Pancreas (tissue), 10 donors: ENCODE measurements around the gene TTC23. TPM values are rescaled to one million over a fixed set of nuclear protein-coding genes. Genes with fewer than 3 reads are reported as not detected.

ENCODE experiments used
- ATAC-seq, 4 donors: fragments of 200-7000 bp; cut with Tn5 transposase; one replicate each; pipeline versions ENCODE4 v1.8.0 to v1.9.1; 2020; ENCODE audit warnings: mild to moderate bottlenecking in 4 of 4, moderate library complexity in 4 of 4
- DNase-seq, 6 donors: peaks; one replicate each; pipeline ENCODE4 v3.0.0-alpha.2; 2020
- FAIRE-seq: peaks from 2 replicates; lab custom pipeline; 2012; peaks lifted over from hg19 to GRCh38; lab: Jason Lieb, UNC
- H3K27ac ChIP-seq, 4 donors: fragments of 200-600 bp; sonication (generic); 1 replicate in 3 of 4; 2 replicates in 1 of 4; pipeline versions ENCODE4 v1.5.0 to v1.8.0; 2020
- H3K27me3 ChIP-seq, 4 donors: fragments of 200-600 bp; one replicate each; pipeline ENCODE4 v1.8.0; 2021
- H3K36me3 ChIP-seq, 3 donors: fragments of 200-600 bp; sonication (generic) in 1 of 3; one replicate each; pipeline versions ENCODE4 v1.5.0 to v1.8.0; 2020 to 2021
- H3K4me1 ChIP-seq, 3 donors: fragments of 200-600 bp; one replicate each; pipeline ENCODE4 v1.8.0; 2021
- H3K4me3 ChIP-seq, 4 donors: fragments of 200-600 bp; sonication (generic) in 2 of 4; one replicate each; pipeline versions ENCODE4 v1.5.0 to v1.8.0; 2020 to 2021
- H3K9me3 ChIP-seq, 4 donors: fragments of 200-600 bp; one replicate each; pipeline ENCODE4 v1.8.0; 2021
- WGBS, 2 donors: extraction: QIAGEN DNeasy Blood & Tissue Kit; methylation state at CpG; one replicate each; pipeline ENCODE4 v1.1.7; 2013; 5-methylcytosine and 5-hydroxymethylcytosine counted together
- intact Hi-C, 3 donors: fragments of 100-400 bp; cut with DNase I; formaldehyde crosslinking; loops; one replicate each; pipeline versions ENCODE4 v1.11.1 to v1.14.2; 2022
- polyA plus RNA-seq, 2 donors: library from polyadenylated mRNA; stranded (reverse); fragments of 200-250 nt; gene quantifications; one replicate each; pipeline ENCODE4 v1.2.3, GENCODE V29; 2013
- total RNA-seq, 6 donors: library from RNA; stranded (reverse); fragmentation: NEBNext Ultra II Directional in 4 of 6; extraction: Animal tissue kit (Norgen Biotek cat#: 25700) in 4 of 6; gene quantifications; one replicate each; pipeline versions ENCODE4 v1.2.1 to v1.2.4, GENCODE V29; 2021 to 2023
- TF ChIP-seq, protein P1 (sequence below), 4 donors: fragments of 200-600 bp; sonication (generic) in 3 of 4; IDR thresholded peaks; one replicate each; pipeline versions ENCODE4 v1.5.0 to v1.8.0; 2021; ENCODE audit warnings: antibody characterized with exemption in 4 of 4
- donor health status: healthy with polysubstance abuse.
- donor health status: DM: no; HTN: no; CAD: no; lungs with moderate emphysema.
- donor health status: DM: no; HTN: no; CAD: no.
- donor health status: control.
- donor health status: control.
- donor health status: Bipolar disorder and iron deficiency.
- donor health status: DM: yes; HTN: yes; CAD: no.
- donor health status: DM: no; HTN: no; CAD: no.
- donor health status: DM: no; HTN: no; CAD: no.
- donor health status: DM: yes; HTN: yes; CAD: no.

TTC23 gene
- total and polyA plus RNA-seq, 8 donors: 5.5 to 13.5 (median 7.8) TPM

DNA sequence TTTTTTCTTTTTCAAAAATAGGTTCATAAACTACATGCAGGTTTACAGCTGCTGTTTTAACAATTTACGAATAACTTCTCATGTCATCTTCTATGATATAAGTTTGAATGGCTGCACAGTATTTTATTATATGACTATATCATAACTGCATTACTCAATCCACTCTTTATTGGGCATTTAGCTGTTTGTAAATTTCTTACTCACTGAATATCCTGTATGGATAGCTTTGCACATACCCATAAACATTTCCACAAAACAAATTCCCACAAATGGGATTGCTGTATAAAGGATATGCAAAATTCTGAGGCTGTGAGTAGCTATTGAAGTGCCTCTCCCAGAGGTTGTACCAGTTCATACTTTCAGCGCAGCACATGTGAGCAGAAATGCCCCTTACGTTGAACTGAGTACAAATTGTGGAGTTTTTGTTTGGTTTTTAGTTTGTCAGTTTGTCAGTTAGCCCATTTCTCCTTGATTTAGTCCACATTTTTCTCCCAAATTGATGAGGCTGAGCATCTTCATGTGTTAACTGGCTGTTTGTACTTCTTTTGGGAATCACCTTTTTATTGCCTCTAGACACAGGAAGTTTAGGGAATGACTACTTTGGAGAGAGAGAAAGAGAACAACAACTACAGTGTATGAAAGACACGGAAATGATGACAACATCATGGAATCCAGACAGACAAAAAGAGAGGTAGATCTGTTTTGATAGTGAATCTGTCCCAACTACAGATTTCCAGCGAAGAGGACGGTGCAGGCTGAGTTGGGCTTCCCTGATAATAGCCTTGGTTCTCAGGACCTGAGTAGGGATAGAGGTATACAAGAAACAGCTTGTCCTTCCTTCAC, 24.8 kb downstream of the TTC23 start:
- H3K27ac ChIP-seq: no peak overlapping the region
- H3K9me3 ChIP-seq: no peaks in the 10 kb centered on the region
- DNase-seq (no peak), ATAC-seq (no peak), FAIRE-seq (no peak)
- 93 to 95% methylated on average over 6 of the region's 6 CpGs for WGBS, 2 donors
- intact Hi-C loops: no loop called here
- peaks cover 0 to 27% (median 4%) of the 10 kb centered on the region in 3 donors for H3K36me3 ChIP-seq
- TF ChIP-seq, protein P1, sequence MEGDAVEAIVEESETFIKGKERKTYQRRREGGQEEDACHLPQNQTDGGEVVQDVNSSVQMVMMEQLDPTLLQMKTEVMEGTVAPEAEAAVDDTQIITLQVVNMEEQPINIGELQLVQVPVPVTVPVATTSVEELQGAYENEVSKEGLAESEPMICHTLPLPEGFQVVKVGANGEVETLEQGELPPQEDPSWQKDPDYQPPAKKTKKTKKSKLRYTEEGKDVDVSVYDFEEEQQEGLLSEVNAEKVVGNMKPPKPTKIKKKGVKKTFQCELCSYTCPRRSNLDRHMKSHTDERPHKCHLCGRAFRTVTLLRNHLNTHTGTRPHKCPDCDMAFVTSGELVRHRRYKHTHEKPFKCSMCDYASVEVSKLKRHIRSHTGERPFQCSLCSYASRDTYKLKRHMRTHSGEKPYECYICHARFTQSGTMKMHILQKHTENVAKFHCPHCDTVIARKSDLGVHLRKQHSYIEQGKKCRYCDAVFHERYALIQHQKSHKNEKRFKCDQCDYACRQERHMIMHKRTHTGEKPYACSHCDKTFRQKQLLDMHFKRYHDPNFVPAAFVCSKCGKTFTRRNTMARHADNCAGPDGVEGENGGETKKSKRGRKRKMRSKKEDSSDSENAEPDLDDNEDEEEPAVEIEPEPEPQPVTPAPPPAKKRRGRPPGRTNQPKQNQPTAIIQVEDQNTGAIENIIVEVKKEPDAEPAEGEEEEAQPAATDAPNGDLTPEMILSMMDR (IDR thresholded peaks at IDR 0.05): no peak
- H3K4me1 ChIP-seq: peaks cover 0 to 7% (median 0%) of the 10 kb centered on the region in 3 donors
- no peak overlapping the region for H3K4me3 ChIP-seq
- H3K27me3 ChIP-seq: no peaks in the 10 kb centered on the region

- H3K27me3 ChIP-seq: no peaks in the 10 kb centered on the region
- FAIRE-seq: peak; percentile 94
- no peak overlapping the region for H3K27ac ChIP-seq
These were observed 36.1 kb downstream of the TTC23 start for GRCh38 chr15:99213187-99213811.

DNA sequence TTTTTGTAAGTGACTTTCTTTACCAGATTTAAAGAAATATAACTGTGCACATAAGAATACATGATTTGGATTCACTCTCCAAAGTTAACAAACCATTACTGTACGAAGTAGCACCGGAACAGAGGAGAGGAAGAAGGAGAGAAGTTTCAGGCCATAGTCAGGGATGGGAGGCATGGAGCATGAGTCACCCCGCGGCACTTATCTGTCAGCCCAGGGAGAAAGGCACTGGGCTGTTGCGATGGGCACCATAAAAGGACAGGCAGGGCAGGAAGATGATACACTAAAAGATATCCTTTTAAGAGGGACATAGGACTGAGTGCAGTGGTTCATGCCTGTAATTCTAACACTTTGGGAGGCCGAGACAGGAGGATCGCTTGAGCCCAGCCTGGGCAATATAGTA, 37.0 kb downstream of the TTC23 start:
- H3K36me3 ChIP-seq: peaks cover 0 to under 1% (median 0%) of the 10 kb centered on the region in 3 donors
- H3K4me3 ChIP-seq: no peak overlapping the region
- DNase-seq: no peak
- no peaks in the 10 kb centered on the region for H3K4me1 ChIP-seq
- no peak for ATAC-seq
- H3K27me3 ChIP-seq: no peaks in the 10 kb centered on the region
- no peak overlapping the region for H3K27ac ChIP-seq
- intact Hi-C loops: loop anchor here in 2 of 3 donors (5.0 kb wide), 2 partner anchors 110 to 115 kb away; no protein-coding TSS in a partner anchor
- H3K9me3 ChIP-seq: no peaks in the 10 kb centered on the region
- no peak for FAIRE-seq
- TF ChIP-seq, protein P1 (IDR thresholded peaks at IDR 0.05): no peak
- WGBS, 2 donors: 73 to 93% methylated on average over 7 of the region's 7 CpGs

More at GRCh38 chr15:99213187-99213811, 36.1 kb downstream of the TTC23 start:
- Histone ChIP-seq H3K4me1 (no peaks in the 10 kb centered on the region), H3K4me3 (no peak overlapping the region), H3K9me3 (no peaks in the 10 kb centered on the region), H3K36me3 (peaks cover 0 to 10% (median 0%) of the 10 kb centered on the region in 3 donors)
- 0 to 6% methylated on average over 1 of the region's 1 CpG for WGBS, 2 donors
- ATAC-seq: peak; percentile 82 to 95 (median 94)
- peak; percentile 49 to 81 (median 72) for DNase-seq
- intact Hi-C loops: loop anchor here in 2 of 3 donors (5.0 kb wide), 2 partner anchors 111 to 116 kb away; no protein-coding TSS in a partner anchor
- TF ChIP-seq, protein P1 (IDR thresholded peaks at IDR 0.05): peak; percentile 50 to 77 (median 73)

GRCh38 chr15:99211926-99212325, 37.5 kb downstream of the TTC23 start:
- FAIRE-seq (no peak), ATAC-seq (no peak), DNase-seq (no peak)
- no peaks in the 10 kb centered on the region for H3K4me1 ChIP-seq
- 64 to 74% methylated on average over 4 of the region's 4 CpGs for WGBS, 2 donors
- no peak overlapping the region for H3K27ac ChIP-seq
- no peaks in the 10 kb centered on the region for H3K36me3 ChIP-seq
- no peaks in the 10 kb centered on the region for H3K27me3 ChIP-seq
- intact Hi-C loops: loop anchor here in 2 of 3 donors (5.0 kb wide), 2 partner anchors 110 to 115 kb away; no protein-coding TSS in a partner anchor
- no peaks in the 10 kb centered on the region for H3K9me3 ChIP-seq
- no peak overlapping the region for H3K4me3 ChIP-seq
- TF ChIP-seq, protein P1 (IDR thresholded peaks at IDR 0.05): no peak
